Bladder microvascular endothelial cell (primary cell): ENCODE results near the gene OMP. TPM values are rescaled to one million over a fixed set of nuclear protein-coding genes. Genes with fewer than 3 reads are reported as not detected.

Experiments
- total RNA-seq: library from RNA; depleted of rRNA; stranded (reverse); fragments of >200 nt; gene quantifications from 2 replicates; pipeline ENCODE4 v1.2.3, GENCODE V29; 2014

Gene OMP, protein sequence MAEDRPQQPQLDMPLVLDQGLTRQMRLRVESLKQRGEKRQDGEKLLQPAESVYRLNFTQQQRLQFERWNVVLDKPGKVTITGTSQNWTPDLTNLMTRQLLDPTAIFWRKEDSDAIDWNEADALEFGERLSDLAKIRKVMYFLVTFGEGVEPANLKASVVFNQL
- 0.25 and 0.49 TPM in 2 replicates for total RNA-seq

DNA sequence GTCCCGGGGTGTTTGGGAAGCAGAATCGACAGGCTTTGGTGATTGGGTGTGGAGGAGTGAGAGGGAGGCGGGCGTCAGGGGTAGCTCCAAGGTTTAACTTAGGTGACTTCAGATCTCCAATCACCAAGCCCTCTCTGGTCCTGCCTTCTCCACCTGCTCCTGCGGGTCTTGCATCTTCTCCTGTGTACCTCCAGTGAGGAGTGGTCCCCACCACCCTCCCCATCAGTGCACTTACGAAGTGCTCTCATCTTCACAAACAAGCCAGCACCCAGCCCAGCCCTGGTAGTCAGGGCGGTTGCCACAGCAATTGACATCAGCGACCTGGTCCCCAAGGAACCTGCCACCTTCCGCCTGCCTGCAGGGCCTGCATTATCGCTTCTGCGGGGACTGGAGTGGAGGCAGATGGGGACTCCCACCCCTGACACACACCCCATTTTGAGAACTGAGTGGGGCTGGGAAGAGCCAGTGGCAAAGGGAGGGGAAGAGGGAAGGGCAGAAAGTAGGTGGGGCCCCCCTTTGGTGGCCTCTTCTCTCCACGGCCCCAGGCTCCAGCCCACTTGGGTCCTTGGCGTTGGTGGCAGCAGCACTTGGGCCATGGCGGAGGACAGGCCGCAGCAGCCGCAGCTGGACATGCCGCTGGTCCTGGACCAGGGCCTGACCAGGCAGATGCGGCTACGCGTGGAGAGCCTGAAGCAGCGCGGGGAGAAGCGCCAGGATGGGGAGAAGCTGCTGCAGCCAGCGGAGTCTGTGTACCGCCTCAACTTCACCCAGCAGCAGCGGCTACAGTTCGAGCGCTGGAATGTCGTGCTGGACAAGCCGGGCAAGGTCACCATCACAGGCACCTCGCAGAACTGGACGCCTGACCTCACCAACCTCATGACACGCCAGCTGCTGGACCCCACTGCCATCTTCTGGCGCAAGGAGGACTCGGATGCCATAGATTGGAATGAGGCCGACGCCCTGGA, at the start of gene OMP:
TSS of gene OMP (plus strand) at position 595 of the 965 bp plus-strand sequence. CDS start at position 595, 0 bp downstream.

DNA sequence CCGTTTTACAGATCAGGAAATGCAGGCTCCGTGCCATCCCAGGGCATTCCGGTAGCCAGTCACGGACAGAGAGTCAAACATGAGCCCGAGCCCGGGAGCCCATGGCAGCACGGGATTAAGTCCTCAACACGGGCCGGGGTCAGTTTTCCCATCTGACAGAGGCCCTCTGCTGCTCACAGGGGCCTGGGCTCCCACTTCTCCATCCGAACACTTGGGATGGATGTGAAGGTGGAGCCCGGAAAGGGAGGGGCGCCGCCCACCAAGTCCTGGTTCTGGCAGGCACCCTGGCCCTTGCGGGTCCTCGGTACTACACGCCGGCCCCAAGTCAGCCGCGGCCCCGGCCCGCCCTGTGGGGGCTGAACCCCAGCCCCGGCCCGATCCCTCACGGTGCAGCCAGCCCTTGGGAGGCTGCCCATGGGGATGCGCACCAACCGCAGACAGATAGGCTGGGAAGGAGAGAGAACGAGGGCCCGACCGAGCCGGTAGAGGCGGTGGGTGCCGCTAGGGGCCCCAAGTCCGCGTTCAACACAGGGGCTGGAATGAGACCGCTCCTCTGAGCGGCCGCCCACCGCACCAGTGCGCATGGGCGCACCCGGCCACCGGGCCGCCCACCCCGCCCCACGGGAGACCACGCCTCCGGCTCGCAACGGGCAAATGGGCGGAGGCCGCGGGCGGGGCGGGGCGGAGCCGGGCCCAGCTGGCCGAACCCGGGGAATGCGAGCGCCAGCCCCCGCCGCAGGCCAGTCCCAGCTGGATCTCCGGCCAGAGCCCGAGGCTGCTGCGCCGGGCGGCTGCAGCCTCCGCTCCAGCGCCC, 36.2 kb upstream of the OMP start, which contains the start of gene CAPN5:
TSS of gene CAPN5 (plus strand) at position 743 of the 814 bp plus-strand sequence. CDS start 17,916 bp downstream, outside the sequence.

DNA sequence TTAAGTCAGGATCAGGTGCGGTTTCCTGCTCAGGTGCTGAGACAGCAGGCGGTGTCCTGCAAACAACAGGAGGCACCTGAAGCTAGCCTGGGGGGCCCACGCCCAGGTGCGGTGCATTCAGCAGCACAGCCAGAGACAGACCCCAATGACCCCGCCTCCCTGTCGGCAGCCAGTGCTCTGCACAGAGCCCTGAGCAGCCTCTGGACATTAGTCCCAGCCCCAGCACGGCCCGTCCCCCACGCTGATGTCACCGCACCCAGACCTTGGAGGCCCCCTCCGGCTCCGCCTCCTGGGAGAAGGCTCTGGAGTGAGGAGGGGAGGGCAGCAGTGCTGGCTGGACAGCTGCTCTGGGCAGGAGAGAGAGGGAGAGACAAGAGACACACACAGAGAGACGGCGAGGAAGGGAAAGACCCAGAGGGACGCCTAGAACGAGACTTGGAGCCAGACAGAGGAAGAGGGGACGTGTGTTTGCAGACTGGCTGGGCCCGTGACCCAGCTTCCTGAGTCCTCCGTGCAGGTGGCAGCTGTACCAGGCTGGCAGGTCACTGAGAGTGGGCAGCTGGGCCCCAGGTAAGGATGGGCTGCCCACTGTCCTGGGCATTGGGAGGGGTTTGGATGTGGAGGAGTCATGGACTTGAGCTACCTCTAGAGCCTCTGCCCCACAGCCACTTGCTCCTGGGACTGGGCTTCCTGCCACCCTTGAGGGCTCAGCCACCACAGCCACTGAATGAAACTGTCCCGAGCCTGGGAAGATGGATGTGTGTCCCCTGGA, 25.5 kb downstream of the OMP start, which contains the start of gene MYO7A:
TSS of gene MYO7A (plus strand) at position 327 of the 772 bp plus-strand sequence. CDS start 2,389 bp downstream, outside the sequence.

Other genes starting within 250 kb of the OMP start
- gene ACER3, start 241.9 kb upstream of the OMP start, total RNA-seq, result 8.7 and 16.4 TPM in 2 replicates
- not detected in 2 replicates for gene B3GNT6, start 68.4 kb upstream of the OMP start, total RNA-seq
- 1.5 and 6.4 TPM in 2 replicates for gene CAPN5, start 35.9 kb upstream of the OMP start, total RNA-seq
- gene MYO7A, start 25.4 kb downstream of the OMP start, total RNA-seq, result 1.9 and 3.7 TPM in 2 replicates
- not detected in 2 replicates for gene GDPD4, start 198.8 kb downstream of the OMP start, total RNA-seq